OCI-LY7 (cell line): ENCODE results near the gene SH3YL1.

ENCODE experiments used
- CTCF ChIP-seq: fragments of 200-600 bp; sonication (generic); conservative IDR thresholded peaks from 2 replicates; pipeline ENCODE4 v1.5.1; 2014; ENCODE audit warnings: mild to moderate bottlenecking, antibody characterized with exemption, low read length, moderate library complexity, mixed read lengths
- EZH2phosphoT487 ChIP-seq: fragments of 200-600 bp; sonication (generic); IDR thresholded peaks from 2 replicates; pipeline ENCODE4 v1.6.1; 2018; ENCODE audit warnings: low read depth, borderline replicate concordance, mild to moderate bottlenecking, mixed run types, antibody characterized with exemption, low read length, moderate library complexity, mixed read lengths

GRCh38 chr2:295090-295489 lies 31.3 kb upstream of the SH3YL1 start:
- TF ChIP-seq CTCF (no peak), EZH2phosphoT487 (no peak)
